ENCODE data around the gene KCNB1.

- TF ChIP-seq CTCF (IDR thresholded peaks at IDR 0.05) = no peak
- no peak for TF ChIP-seq ZFX (IDR thresholded peaks at IDR 0.05; ENCODE audit: borderline replicate concordance)
Measured at GRCh38 chr20:49397525-49397924, 84.9 kb downstream of the KCNB1 start.

Data from 22Rv1 (cell line).